Measurements from ENCODE around the gene RSPRY1.

RSPRY1 gene

GRCh38 chr16:57178196-57178595 lies 7.9 kb upstream of the RSPRY1 start:
- no peak for TF ChIP-seq CTCF (IDR thresholded peaks at IDR 0.05; ENCODE audit: low read depth, low read length)

GRCh38 chr16:57178793-57179212 lies 7.3 kb upstream of the RSPRY1 start:
- TF ChIP-seq CTCF (IDR thresholded peaks at IDR 0.05; ENCODE audit: low read depth, low read length), result no peak
- no peak for DNase-seq (ENCODE audit: extremely low read depth, low read depth)

More at GRCh38 chr16:57178196-57178595, 7.9 kb upstream of the RSPRY1 start:
- DNase-seq (ENCODE audit: extremely low read depth, low read depth), result no peak

GRCh38 chr16:57179215-57179828 lies 6.8 kb upstream of the RSPRY1 start:
- no peak for DNase-seq (ENCODE audit: extremely low read depth, low read depth)
- no peak for TF ChIP-seq CTCF (IDR thresholded peaks at IDR 0.05; ENCODE audit: low read depth, low read length)

GRCh38 chr16:57184113-57184512 lies 2.0 kb upstream of the RSPRY1 start:
- no peak for DNase-seq (ENCODE audit: extremely low read depth, low read depth)
- TF ChIP-seq CTCF (IDR thresholded peaks at IDR 0.05; ENCODE audit: low read depth, low read length), result no peak

- no peak for DNase-seq (ENCODE audit: extremely low read depth, low read depth)
- TF ChIP-seq CTCF (IDR thresholded peaks at IDR 0.05; ENCODE audit: low read depth, low read length), result no peak
Observed at GRCh38 chr16:57184887-57185445, 1.2 kb upstream of the RSPRY1 start.

GRCh38 chr16:57185446-57185944 lies 634 bp upstream of the RSPRY1 start:
- TF ChIP-seq CTCF (IDR thresholded peaks at IDR 0.05; ENCODE audit: low read depth, low read length), result no peak
- no peak for DNase-seq (ENCODE audit: extremely low read depth, low read depth)
